GM13977 (cell line): ENCODE results near the gene RPS6KA3.

ENCODE experiments used
- DNase-seq: peaks from one replicate; pipeline ENCODE4 v3.0.0; 2012; ENCODE audit warnings: low spot score
- in situ Hi-C: fragments of 300-500 bp; cut with MboI; formaldehyde crosslinking; loops from one replicate; pipeline ENCODE4 v1.12.0; 2022; ENCODE audit warnings: low sequenced_read_pairs, low pct_unique_long_range_greater_than_20kb, mixed read lengths, inconsistent platforms; ENCODE audit not compliant: unreplicated experiment
- TF ChIP-seq, protein P1 (sequence below): IDR thresholded peaks from 2 replicates; pipeline ENCODE4 v1.5.1; 2012; ENCODE audit warnings: mild to moderate bottlenecking, control low read depth; ENCODE audit not compliant: insufficient read depth; ENCODE audit errors: extremely low read depth, missing control alignments

Gene RPS6KA3

DNA sequence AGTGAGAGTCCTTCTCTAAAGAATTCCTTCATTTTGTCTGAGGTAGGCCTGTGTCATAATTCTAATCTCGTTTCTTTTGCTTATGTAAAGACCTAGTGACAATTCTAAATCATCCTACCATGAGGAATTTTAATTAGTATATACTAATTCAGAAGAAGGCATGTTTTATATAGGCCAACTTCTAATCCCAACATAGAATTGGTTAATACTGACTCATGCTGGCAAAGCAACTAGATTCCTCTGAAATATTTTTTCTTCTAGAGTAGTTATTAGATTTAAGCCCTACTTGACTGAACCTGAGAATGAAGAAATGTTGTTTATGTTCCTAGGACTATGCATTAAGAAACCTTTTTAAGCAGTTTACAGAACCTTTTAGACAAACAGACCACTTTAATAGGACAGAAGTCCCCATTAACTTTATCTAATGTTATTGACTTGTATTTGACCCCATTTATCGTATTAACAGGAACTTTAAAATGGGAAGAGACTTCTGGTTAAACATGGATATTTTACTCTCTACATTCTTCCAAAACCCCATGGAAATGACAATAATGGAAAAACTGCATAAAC, 69.0 kb downstream of the RPS6KA3 start:
- TF ChIP-seq, protein P1, sequence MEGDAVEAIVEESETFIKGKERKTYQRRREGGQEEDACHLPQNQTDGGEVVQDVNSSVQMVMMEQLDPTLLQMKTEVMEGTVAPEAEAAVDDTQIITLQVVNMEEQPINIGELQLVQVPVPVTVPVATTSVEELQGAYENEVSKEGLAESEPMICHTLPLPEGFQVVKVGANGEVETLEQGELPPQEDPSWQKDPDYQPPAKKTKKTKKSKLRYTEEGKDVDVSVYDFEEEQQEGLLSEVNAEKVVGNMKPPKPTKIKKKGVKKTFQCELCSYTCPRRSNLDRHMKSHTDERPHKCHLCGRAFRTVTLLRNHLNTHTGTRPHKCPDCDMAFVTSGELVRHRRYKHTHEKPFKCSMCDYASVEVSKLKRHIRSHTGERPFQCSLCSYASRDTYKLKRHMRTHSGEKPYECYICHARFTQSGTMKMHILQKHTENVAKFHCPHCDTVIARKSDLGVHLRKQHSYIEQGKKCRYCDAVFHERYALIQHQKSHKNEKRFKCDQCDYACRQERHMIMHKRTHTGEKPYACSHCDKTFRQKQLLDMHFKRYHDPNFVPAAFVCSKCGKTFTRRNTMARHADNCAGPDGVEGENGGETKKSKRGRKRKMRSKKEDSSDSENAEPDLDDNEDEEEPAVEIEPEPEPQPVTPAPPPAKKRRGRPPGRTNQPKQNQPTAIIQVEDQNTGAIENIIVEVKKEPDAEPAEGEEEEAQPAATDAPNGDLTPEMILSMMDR = no peak
- DNase-seq = no peak
- in situ Hi-C loops = no loop called here

DNA sequence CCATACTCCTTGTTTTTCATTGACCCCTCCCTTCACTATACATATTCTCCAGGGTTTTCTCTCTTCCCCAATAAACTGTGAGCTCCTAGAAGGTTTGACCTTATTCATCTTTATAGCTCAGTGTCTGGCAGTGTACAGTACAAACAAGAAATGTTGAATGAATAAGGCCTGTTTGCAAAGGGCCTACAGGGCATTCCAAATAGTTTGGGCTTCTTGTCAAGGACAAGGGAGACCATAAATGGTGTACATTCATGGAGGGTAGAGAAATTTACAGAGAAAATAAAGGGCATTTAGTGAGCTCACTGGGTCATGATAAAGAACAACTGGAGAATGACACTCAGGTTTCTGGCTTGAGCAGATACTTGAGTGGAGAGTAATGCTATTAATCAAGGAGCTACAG, 77.5 kb downstream of the RPS6KA3 start:
- DNase-seq = no peak
- TF ChIP-seq, protein P1 = no peak
- in situ Hi-C loops = no loop called here

DNA sequence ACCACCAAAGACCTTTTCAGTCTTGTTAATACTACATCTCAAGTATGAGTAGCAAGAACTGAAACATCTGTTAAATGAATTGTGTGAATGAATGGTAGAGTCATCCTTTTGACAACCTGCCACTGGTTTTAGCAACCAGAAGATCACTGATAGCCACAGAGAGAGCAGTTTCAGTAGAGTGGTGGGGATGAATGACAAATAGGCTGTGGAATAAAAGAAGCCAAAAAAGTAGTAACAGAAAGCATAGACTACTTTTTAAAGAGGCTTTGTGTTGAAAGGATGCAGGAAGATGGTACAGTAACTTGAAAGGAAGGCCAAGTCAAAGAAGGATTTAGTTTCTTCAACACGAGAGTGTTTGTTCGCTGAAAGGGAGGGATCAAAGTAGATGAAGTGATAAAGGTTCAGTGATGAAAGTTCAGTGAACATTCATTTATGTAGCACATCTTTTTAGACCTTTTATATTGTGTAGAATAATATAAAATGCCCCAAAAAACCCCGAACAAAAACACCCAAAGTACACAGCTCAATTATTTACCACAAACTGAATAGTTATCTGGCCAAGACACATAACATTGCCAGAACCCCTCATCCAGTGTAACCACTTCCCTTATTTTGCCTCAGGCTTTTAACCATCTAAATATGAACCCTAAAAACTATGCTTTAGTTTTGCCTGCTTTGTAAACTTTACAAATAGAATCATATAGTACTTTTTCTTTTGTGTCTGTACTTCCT, 84.9 kb downstream of the RPS6KA3 start:
- no peak for DNase-seq
- TF ChIP-seq, protein P1 = no peak
- in situ Hi-C loops = no loop called here

DNA sequence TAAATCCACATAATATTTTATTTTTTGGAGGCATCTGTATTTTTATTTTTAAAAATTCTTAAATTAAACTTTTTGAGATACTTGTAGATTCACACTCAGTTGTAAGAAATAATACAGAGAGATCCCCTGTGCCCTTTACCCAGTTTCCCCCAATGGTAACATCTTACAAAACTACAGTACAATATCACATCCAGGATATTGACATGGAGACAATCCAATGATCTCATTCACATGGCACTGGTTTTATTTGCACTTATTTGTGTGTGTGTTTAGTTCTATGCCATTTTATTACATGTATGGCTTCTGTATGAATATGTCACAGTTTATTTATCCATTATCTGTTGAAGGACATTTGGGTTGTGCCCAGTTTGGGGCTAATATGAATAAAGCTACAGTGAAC, 89.6 kb downstream of the RPS6KA3 start:
- in situ Hi-C loops = no loop called here
- TF ChIP-seq, protein P1 = no peak
- DNase-seq = no peak

DNA sequence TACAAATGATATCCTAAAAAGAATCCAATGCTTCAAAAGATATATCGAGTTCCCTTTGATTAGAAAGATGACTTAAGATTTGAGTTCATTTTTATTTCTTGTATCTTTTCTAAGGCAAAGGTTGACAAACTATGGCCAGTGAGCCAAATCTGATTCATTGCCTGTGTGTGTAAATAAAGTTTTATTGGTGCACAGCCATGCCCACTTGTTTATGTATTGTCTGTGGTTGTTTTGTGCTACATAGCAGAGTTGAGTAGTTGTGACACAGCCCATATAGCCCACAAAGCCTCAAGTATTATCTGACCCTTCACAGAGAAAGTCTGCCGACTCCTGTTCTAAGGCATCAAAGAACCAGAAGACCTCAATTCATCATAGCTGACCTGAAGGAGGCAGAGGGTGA, 92.9 kb downstream of the RPS6KA3 start:
- in situ Hi-C loops = no loop called here
- DNase-seq = no peak
- TF ChIP-seq, protein P1 = no peak

DNA sequence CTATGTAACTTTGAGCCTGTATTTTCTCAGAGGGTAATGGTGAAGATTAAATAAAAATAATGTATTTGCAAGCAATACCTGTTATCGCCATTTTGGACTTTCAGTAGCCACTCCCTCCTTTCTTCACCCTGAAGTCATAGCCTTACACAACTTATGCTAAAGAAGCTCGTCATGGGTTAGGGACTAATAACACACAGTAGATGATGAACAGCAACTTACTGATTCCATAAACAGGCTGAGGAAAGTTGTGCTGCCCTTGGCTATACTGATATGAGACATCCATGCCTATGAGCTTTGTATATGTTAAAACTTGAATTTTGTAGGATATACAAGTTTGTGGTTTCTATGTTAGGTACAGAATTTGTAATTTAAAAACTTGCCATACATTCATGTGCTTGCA, 93.4 kb downstream of the RPS6KA3 start:
- DNase-seq = no peak
- in situ Hi-C loops = no loop called here
- TF ChIP-seq, protein P1 = no peak
